Progenitor cell of endocrine pancreas (in vitro differentiated cells): Measurements from ENCODE around the gene EFNB2. TPM values are rescaled to one million over a fixed set of nuclear protein-coding genes. Genes with fewer than 3 reads are reported as not detected.

Experiments
- DNase-seq: peaks from one replicate; pipeline ENCODE4 v3.0.0; 2021; ENCODE audit warnings: low spot score; ENCODE audit not compliant: unreplicated experiment
- H3K27ac Mint-ChIP-seq: 2 replicates; pipeline ENCODE4 v1.8.0; 2021; ENCODE audit warnings: mild to moderate bottlenecking, moderate library complexity, mixed read lengths
- H3K27me3 Mint-ChIP-seq: 2 replicates; pipeline ENCODE4 v1.8.0; 2021; ENCODE audit warnings: mixed read lengths
- H3K36me3 Mint-ChIP-seq: 2 replicates; pipeline ENCODE4 v1.8.0; 2022; ENCODE audit warnings: mixed read lengths; ENCODE audit not compliant: insufficient read depth
- H3K4me1 Mint-ChIP-seq: 2 replicates; pipeline ENCODE4 v1.8.0; 2021; ENCODE audit warnings: low read depth, mixed read lengths
- H3K4me3 Mint-ChIP-seq: 2 replicates; pipeline ENCODE4 v1.8.0; 2021; ENCODE audit warnings: low read depth, mild to moderate bottlenecking, moderate library complexity, mixed read lengths
- H3K9me3 Mint-ChIP-seq: 2 replicates; pipeline ENCODE4 v1.8.0; 2021; ENCODE audit warnings: low read depth, mixed read lengths
- CTCF ChIP-seq: fragments of 200-600 bp; sonication (generic); IDR thresholded peaks from one replicate; pipeline ENCODE4 v1.5.0; 2021; ENCODE audit warnings: antibody characterized with exemption, mild to moderate bottlenecking; ENCODE audit not compliant: unreplicated experiment
- total RNA-seq: library from RNA; stranded (reverse); gene quantifications from 2 replicates; pipeline ENCODE4 v1.2.1, GENCODE V29; 2021

EFNB2 gene
- total RNA-seq, 1 donor from 2014 or later = 44.2 TPM

DNA sequence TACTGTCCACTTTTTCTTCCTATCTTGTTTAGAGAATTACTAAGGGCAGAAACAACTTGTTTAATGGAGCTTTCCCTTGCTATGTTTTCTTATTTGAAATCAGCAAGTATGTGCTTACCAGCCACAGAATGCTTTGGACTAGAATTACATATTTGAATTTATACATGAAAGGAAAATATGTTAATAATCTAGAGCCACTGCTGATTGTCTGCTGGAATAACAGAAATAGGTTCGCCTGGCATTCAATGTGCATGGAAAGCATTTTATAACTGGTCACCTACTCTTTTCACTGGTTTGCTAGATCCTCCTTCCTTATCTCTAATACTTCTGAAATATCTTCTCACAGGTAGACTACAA, 8.0 kb downstream of the EFNB2 start:
- Mint-ChIP-seq H3K4me3 (no peak overlapping the region), H3K27me3 (no peaks in the 10 kb centered on the region), H3K36me3 (no peaks in the 10 kb centered on the region), H3K9me3 (no peaks in the 10 kb centered on the region), H3K27ac (peak overlapping the region; percentile 44), H3K4me1 (peaks cover 76% of the 10 kb centered on the region)
- no peak for TF ChIP-seq CTCF
- DNase-seq = no peak

DNA sequence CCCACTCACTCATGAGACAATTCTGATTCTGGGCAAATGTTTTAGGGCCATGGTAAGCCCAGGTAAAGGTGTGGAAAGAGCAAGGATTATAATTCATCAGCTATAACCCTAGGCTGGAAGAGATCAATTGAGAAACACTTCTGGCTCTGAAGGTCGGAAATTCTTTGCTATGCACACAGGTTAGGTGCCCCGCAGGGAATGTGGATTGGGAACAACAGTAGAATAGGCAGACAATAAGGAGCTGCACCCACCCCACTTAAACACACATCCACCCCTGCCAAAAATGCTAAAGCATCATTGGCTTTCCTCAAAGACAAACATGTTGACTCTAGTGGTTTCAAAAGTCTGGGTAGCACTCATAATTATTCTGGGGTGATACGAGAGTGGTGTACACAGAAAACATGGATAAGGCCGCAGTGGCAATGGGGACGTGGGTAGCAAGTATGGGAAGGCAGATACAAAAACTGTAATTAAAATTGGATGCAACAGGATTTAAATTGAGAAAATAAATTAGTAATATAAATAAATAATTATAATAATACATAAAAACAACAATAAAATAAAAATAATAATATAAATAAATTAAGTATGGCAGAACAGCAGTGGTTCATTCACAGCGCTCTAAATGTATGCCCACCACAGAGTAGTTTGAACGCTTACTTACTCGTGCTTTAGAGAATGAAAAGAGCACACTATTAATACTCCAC, 8.6 kb downstream of the EFNB2 start:
- TF ChIP-seq CTCF = no peak
- no peaks in the 10 kb centered on the region for H3K9me3 Mint-ChIP-seq
- peaks cover 75% of the 10 kb centered on the region for H3K4me1 Mint-ChIP-seq
- H3K27me3 Mint-ChIP-seq = no peaks in the 10 kb centered on the region
- H3K4me3 Mint-ChIP-seq = no peak overlapping the region
- DNase-seq = no peak
- no peaks in the 10 kb centered on the region for H3K36me3 Mint-ChIP-seq
- H3K27ac Mint-ChIP-seq = peak overlapping the region; percentile 79

GRCh38 chr13:106525865-106526264, 9.6 kb downstream of the EFNB2 start:
- Mint-ChIP-seq H3K4me3 (no peak overlapping the region), H3K9me3 (no peaks in the 10 kb centered on the region), H3K27me3 (no peaks in the 10 kb centered on the region), H3K4me1 (peaks cover 78% of the 10 kb centered on the region), H3K27ac (peak overlapping the region; percentile 31), H3K36me3 (no peaks in the 10 kb centered on the region)
- TF ChIP-seq CTCF = no peak
- DNase-seq = no peak

DNA sequence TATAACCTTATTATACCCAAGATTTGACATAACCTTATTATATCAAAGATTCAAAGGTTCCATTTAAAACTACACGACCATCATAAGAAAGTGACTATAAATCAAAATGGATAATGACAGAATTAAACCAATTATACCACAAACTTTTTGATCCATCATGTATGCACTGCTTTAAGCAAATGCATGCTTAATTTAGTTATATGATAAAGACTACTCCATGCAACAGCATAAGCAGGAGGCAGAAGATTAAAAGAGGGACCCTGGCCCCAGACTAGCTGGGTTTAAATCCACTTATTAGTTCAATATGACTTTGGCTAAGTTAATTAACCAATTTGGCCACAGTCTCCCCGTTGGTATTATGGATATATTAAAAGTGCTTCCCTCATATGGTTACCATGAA, 11.4 kb downstream of the EFNB2 start:
- Mint-ChIP-seq H3K27me3 (no peaks in the 10 kb centered on the region), H3K36me3 (no peaks in the 10 kb centered on the region), H3K27ac (no peak overlapping the region), H3K9me3 (no peaks in the 10 kb centered on the region), H3K4me3 (no peak overlapping the region), H3K4me1 (peaks cover 73% of the 10 kb centered on the region)
- no peak for TF ChIP-seq CTCF
- no peak for DNase-seq

DNA sequence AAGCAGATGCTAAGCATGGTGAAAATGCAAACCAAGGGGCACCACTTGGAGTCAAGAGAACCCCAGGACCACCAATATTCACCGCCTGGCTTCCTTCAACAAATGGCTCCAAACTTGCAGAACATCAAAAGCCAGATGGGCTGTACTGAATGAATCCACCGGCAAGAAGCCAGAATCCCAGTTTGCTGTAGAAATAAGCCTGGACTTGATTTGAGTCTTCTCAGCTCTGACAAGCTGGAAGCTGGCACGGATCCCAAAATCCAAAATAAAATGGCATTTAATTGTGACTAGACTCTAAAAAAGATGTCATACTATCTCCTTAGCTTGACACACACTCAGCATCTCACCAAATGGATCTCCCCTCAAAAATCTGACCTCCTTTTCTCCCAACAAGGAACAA, 11.9 kb downstream of the EFNB2 start:
- H3K4me1 Mint-ChIP-seq = peaks cover 72% of the 10 kb centered on the region
- no peaks in the 10 kb centered on the region for H3K27me3 Mint-ChIP-seq
- H3K4me3 Mint-ChIP-seq = no peak overlapping the region

More for the DNA sequence above, 11.9 kb downstream of the EFNB2 start:
- Mint-ChIP-seq H3K36me3 (peaks cover 4% of the 10 kb centered on the region), H3K27ac (no peak overlapping the region), H3K9me3 (no peaks in the 10 kb centered on the region)
- no peak for DNase-seq
- TF ChIP-seq CTCF = no peak
